CD14-positive monocyte (primary cell): ENCODE results near the gene SIGLEC8. TPM values are rescaled to one million over a fixed set of nuclear protein-coding genes. Genes with fewer than 3 reads are reported as not detected.
A peak's percentile ranks its signal among the peaks of the same experiment; 100 is the strongest.

ENCODE experiments used
- DNase-seq, 3 donors: peaks; one replicate each; pipeline ENCODE4 v3.0.0-alpha.2; 2011 to 2022
- H2AFZ ChIP-seq: 2 replicates; pipeline ENCODE4 v1.6.0; 2012; ENCODE audit warnings: mild to moderate bottlenecking, low read depth, low read length, inconsistent platforms; ENCODE audit not compliant: insufficient read depth, poor library complexity, severe bottlenecking
- H3K27ac ChIP-seq, 2 donors: 1 replicate in 1 of 2; 2 replicates in 1 of 2; pipeline ENCODE4 v1.5.1; 2012 to 2013; ENCODE audit warnings: low read length in 2 of 2, control low read depth in 1 of 2, inconsistent platforms in 1 of 2, low read depth in 1 of 2, mild to moderate bottlenecking in 1 of 2
- H3K27me3 ChIP-seq, 2 donors: one replicate each; pipeline versions ENCODE4 v1.6.0 to v1.6.1; 2011 to 2013; ENCODE audit warnings: low read length in 2 of 2; ENCODE audit not compliant: control insufficient read depth in 2 of 2, insufficient read depth in 2 of 2
- H3K36me3 ChIP-seq, 2 donors: replicated peaks in 1 of 2; 1 replicate in 1 of 2; 2 replicates in 1 of 2; pipeline versions ENCODE4 v1.5.1 to v1.6.1; 2012 to 2013; ENCODE audit warnings: low read length in 2 of 2, control low read depth in 1 of 2, inconsistent platforms in 1 of 2, mild to moderate bottlenecking in 1 of 2; ENCODE audit not compliant: insufficient read depth in 2 of 2, control insufficient read depth in 1 of 2
- H3K4me1 ChIP-seq, 2 donors: 1 replicate in 1 of 2; 2 replicates in 1 of 2; pipeline versions ENCODE4 v1.5.1 to v1.6.1; 2012 to 2013; ENCODE audit warnings: low read length in 2 of 2, control low read depth in 1 of 2, inconsistent platforms in 1 of 2, mild to moderate bottlenecking in 1 of 2, moderate library complexity in 1 of 2; ENCODE audit not compliant: insufficient read depth in 2 of 2, control insufficient read depth in 1 of 2
- H3K4me2 ChIP-seq: replicated peaks from 2 replicates; pipeline ENCODE3; 2012; ENCODE audit warnings: low read length, moderate library complexity, mild to moderate bottlenecking; ENCODE audit not compliant: poor library complexity, severe bottlenecking; ENCODE audit errors: extremely low read depth
- H3K4me3 ChIP-seq, 3 experiments: fragments of 200-600 bp in 1 of 3; sonication (generic) in 1 of 3; replicated peaks in 1 of 3; 1 replicate in 2 of 3; 2 replicates in 1 of 3; pipeline ENCODE4 v1.5.1; 2011 to 2013; ENCODE audit warnings: low read length in 3 of 3, mild to moderate bottlenecking in 3 of 3, control low read depth in 2 of 3, low read depth in 2 of 3, inconsistent platforms in 1 of 3, moderate library complexity in 1 of 3
- H3K79me2 ChIP-seq: 2 replicates; pipeline ENCODE4 v1.6.0; 2012; ENCODE audit warnings: mild to moderate bottlenecking, control low read depth, inconsistent platforms, low read length, moderate library complexity; ENCODE audit not compliant: insufficient read depth
- H3K9ac ChIP-seq: 2 replicates; pipeline ENCODE4 v1.6.0; 2017; ENCODE audit warnings: low read length, mild to moderate bottlenecking; ENCODE audit not compliant: insufficient read depth, poor library complexity, severe bottlenecking
- H3K9me3 ChIP-seq, 2 donors: replicated peaks in 1 of 2; 1 replicate in 1 of 2; 2 replicates in 1 of 2; pipeline versions ENCODE4 v1.5.1 to v1.6.1; 2012 to 2013; ENCODE audit warnings: low read length in 2 of 2, control low read depth in 1 of 2; ENCODE audit not compliant: control insufficient read depth in 1 of 2, insufficient read depth in 1 of 2
- H4K20me1 ChIP-seq: 2 replicates; pipeline ENCODE4 v1.6.0; 2012; ENCODE audit warnings: mild to moderate bottlenecking, low read length, control low read depth, moderate library complexity; ENCODE audit not compliant: insufficient read depth
- H3K27ac Mint-ChIP-seq, 7 donors: one replicate each; pipeline ENCODE4 v1.8.0; 2020; ENCODE audit warnings: mild to moderate bottlenecking in 7 of 7, mixed read lengths in 7 of 7, moderate library complexity in 6 of 7, inconsistent platforms in 2 of 7
- H3K27me3 Mint-ChIP-seq, 3 donors: one replicate each; pipeline ENCODE4 v1.8.0; 2021 to 2022; ENCODE audit warnings: low read depth in 3 of 3, mild to moderate bottlenecking in 3 of 3, mixed read lengths in 3 of 3, moderate library complexity in 3 of 3, inconsistent platforms in 1 of 3
- H3K36me3 Mint-ChIP-seq, 2 donors: one replicate each; pipeline ENCODE4 v1.8.0; 2020; ENCODE audit warnings: mixed read lengths in 2 of 2, inconsistent platforms in 1 of 2, mild to moderate bottlenecking in 1 of 2
- H3K4me1 Mint-ChIP-seq: one replicate; pipeline ENCODE4 v1.8.0; 2020; ENCODE audit warnings: mild to moderate bottlenecking, mixed read lengths
- H3K4me3 Mint-ChIP-seq, 2 donors: one replicate each; pipeline ENCODE4 v1.8.0; 2020; ENCODE audit warnings: mild to moderate bottlenecking in 2 of 2, mixed read lengths in 2 of 2, moderate library complexity in 1 of 2
- H3K9me3 Mint-ChIP-seq, 7 donors: one replicate each; pipeline ENCODE4 v1.8.0; 2020 to 2022; ENCODE audit warnings: mixed read lengths in 7 of 7, mild to moderate bottlenecking in 6 of 7, moderate library complexity in 6 of 7, inconsistent platforms in 2 of 7
- WGBS: methylation state at CpG from one replicate; pipeline ENCODE4 v1.1.5; 2013; ENCODE audit warnings: missing lambda C conversion rate; ENCODE audit not compliant: insufficient coverage; 5-methylcytosine and 5-hydroxymethylcytosine counted together
- intact Hi-C, 2 donors: fragments of 100-400 bp; cut with micrococcal nuclease; formaldehyde crosslinking; loops; one replicate each; pipeline versions ENCODE4 v1.15.0 to v1.15.1; 2023
- polyA plus RNA-seq, 3 donors: library from polyadenylated mRNA; depleted of rRNA in 1 of 3; unstranded in 2 of 3; stranded (reverse) in 1 of 3; fragments of 300-500 nt in 2 of 3; fragments of >200 nt in 1 of 3; fragmentation: Illumina TruSeq in 2 of 3; gene quantifications; 1 replicate in 2 of 3; 2 replicates in 1 of 3; pipeline ENCODE4 v1.2.3, GENCODE V29; 2012 to 2021
- TF ChIP-seq, protein P1 (sequence below): fragments of 200-600 bp; IDR thresholded peaks from one replicate; pipeline ENCODE4 v1.8.0; 2022; ENCODE audit warnings: antibody characterized with exemption, mild to moderate bottlenecking

SIGLEC8 gene
- polyA plus RNA-seq, 3 donors, result not detected

DNA sequence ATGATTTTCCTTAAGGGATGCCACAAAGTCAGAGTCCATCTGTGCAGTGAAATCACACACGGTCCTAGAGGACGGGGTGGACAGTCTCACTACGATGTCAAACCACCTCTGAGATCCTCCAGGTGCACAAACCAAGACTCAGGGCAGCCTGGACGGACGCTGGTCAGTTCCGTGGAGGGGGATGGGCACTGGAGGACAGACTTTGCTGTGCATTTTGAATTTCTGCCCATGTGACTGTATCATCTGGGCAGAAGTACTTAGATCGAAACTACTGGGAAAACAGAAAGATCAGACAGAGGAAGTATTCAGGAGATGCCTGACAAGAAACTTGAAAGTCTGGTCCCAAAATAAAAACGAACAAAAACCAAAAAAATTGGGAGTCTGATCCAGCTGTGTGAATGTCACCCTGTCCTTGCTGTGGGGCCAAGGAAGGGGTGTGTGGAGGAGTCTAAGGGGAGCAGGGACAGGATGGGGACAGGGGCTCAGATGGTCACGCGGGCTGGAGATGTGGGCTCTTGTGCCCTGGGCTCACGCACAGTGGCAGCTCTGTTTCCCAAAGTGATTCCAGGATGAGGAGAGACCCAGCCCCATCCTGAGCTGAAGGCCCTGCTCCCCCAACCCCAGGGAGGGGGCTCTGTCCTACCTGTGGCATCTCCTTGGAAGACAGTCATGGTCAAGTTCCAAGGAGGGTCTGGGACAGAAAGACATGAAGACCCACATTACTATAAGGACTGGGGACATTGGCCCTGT, 1.5 kb downstream of the SIGLEC8 start:
- H3K9ac ChIP-seq, result no peak overlapping the region
- H3K36me3 Mint-ChIP-seq, result no peaks in the 10 kb centered on the region
- H3K4me1 Mint-ChIP-seq, result peaks cover 24% of the 10 kb centered on the region
- H3K9me3 ChIP-seq, result no peaks in the 10 kb centered on the region
- H3K4me3 Mint-ChIP-seq, result peak overlapping the region in 1 of 2 donors; percentile 18
- peaks cover 3 to 7% (median 4%) of the 10 kb centered on the region in 3 donors for H3K27me3 Mint-ChIP-seq
- 74% methylated on average over 9 of the region's 11 CpGs for WGBS
- DNase-seq, result no peak
- no peak overlapping the region for H2AFZ ChIP-seq
- H3K4me1 ChIP-seq, result peaks cover 17 to 23% of the 10 kb centered on the region in 2 donors
- no peaks in the 10 kb centered on the region for H4K20me1 ChIP-seq
- peaks cover 0 to 2% (median 0%) of the 10 kb centered on the region in 7 donors for H3K9me3 Mint-ChIP-seq
- H3K27me3 ChIP-seq, result no peaks in the 10 kb centered on the region
- H3K79me2 ChIP-seq, result no peaks in the 10 kb centered on the region
- no peak overlapping the region for H3K4me2 ChIP-seq
- H3K27ac ChIP-seq, result no peak overlapping the region
- no peaks in the 10 kb centered on the region for H3K36me3 ChIP-seq
- H3K4me3 ChIP-seq, result no peak overlapping the region
- TF ChIP-seq, protein P1, sequence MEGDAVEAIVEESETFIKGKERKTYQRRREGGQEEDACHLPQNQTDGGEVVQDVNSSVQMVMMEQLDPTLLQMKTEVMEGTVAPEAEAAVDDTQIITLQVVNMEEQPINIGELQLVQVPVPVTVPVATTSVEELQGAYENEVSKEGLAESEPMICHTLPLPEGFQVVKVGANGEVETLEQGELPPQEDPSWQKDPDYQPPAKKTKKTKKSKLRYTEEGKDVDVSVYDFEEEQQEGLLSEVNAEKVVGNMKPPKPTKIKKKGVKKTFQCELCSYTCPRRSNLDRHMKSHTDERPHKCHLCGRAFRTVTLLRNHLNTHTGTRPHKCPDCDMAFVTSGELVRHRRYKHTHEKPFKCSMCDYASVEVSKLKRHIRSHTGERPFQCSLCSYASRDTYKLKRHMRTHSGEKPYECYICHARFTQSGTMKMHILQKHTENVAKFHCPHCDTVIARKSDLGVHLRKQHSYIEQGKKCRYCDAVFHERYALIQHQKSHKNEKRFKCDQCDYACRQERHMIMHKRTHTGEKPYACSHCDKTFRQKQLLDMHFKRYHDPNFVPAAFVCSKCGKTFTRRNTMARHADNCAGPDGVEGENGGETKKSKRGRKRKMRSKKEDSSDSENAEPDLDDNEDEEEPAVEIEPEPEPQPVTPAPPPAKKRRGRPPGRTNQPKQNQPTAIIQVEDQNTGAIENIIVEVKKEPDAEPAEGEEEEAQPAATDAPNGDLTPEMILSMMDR, result no peak
- intact Hi-C loops, result no loop called here
- no peak overlapping the region for H3K27ac Mint-ChIP-seq

DNA sequence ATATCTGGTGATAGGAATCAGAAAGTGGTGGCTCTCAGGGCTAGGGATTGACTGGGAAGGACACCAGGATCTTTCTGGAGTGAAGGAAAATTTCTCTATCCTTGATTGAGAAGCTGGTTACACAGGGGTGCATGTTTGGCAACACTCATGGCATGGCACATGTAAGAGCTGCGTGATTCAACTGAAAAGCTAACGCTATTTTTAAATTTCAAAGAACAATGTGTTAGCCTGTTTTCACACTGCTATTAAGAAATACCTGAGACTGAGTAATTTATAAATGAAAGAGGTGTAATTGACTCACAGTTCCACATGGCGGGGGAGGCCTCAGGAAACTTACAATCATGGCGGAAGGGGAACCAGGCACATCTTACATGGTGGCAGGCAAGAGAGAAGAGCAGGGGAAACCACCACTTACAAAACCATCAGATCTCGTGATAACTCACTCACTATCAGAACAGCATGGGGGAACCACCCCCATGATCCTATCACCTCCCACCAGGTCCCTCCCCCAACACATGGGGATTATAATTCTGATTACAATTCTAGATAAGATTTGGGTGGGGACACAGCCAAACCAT, 7.4 kb downstream of the SIGLEC8 start:
- Histone ChIP-seq H2AFZ (no peak overlapping the region), H3K79me2 (no peaks in the 10 kb centered on the region), H3K9me3 (peaks cover 11 to 13% of the 10 kb centered on the region in 2 donors), H4K20me1 (no peaks in the 10 kb centered on the region), H3K27ac (no peak overlapping the region), H3K27me3 (peaks cover 0 to 3% of the 10 kb centered on the region in 2 donors), H3K4me3 (no peak overlapping the region), H3K36me3 (no peaks in the 10 kb centered on the region), H3K4me2 (no peak overlapping the region), H3K9ac (no peak overlapping the region), H3K4me1 (no peaks in the 10 kb centered on the region)
- Mint-ChIP-seq H3K9me3 (peaks cover 12 to 26% (median 19%) of the 10 kb centered on the region in 7 donors), H3K27ac (no peak overlapping the region), H3K27me3 (peaks cover 10 to 21% (median 16%) of the 10 kb centered on the region in 3 donors), H3K36me3 (no peaks in the 10 kb centered on the region), H3K4me1 (peaks cover 5% of the 10 kb centered on the region), H3K4me3 (no peak overlapping the region)
- 100% methylated on average over 1 of the region's 5 CpGs for WGBS
- TF ChIP-seq, protein P1, result no peak
- intact Hi-C loops, result no loop called here
- DNase-seq, result peak in 1 of 3 donors; percentile 22
